Astrocyte (in vitro differentiated cells and primary cell): ENCODE results near the gene TOMM40L. TPM values are rescaled to one million over a fixed set of nuclear protein-coding genes. Genes with fewer than 3 reads are reported as not detected.

ENCODE experiments used
- DNase-seq: peaks from one replicate; pipeline ENCODE4 v3.0.0-alpha.2; 2010; ENCODE audit warnings: low read depth
- FAIRE-seq: peaks from 2 replicates; lab custom pipeline; 2011; peaks lifted over from hg19 to GRCh38; lab: Jason Lieb, UNC
- H2AFZ ChIP-seq: 2 replicates; pipeline ENCODE4 v1.6.0; 2012; ENCODE audit warnings: low read depth, low read length, inconsistent platforms
- H3K27ac ChIP-seq: 2 replicates; pipeline ENCODE4 v1.5.1; 2011; ENCODE audit warnings: low read depth, low read length, inconsistent platforms
- H3K27me3 ChIP-seq: 2 replicates; pipeline ENCODE4 v1.6.0; 2011; ENCODE audit warnings: low read length, inconsistent platforms; ENCODE audit not compliant: insufficient read depth
- H3K36me3 ChIP-seq: 2 replicates; pipeline ENCODE4 v1.5.1; 2011; ENCODE audit warnings: low read length, inconsistent platforms; ENCODE audit not compliant: insufficient read depth
- H3K4me1 ChIP-seq: 2 replicates; pipeline ENCODE4 v1.5.1; 2011; ENCODE audit warnings: low read length, inconsistent platforms; ENCODE audit not compliant: insufficient read depth
- H3K4me2 ChIP-seq: 2 replicates; pipeline ENCODE4 v1.6.0; 2012; ENCODE audit warnings: low read length, inconsistent platforms
- H3K4me3 ChIP-seq: 2 replicates; pipeline ENCODE4 v1.5.1; 2011; ENCODE audit warnings: low read depth, mild to moderate bottlenecking, low read length, inconsistent platforms; ENCODE audit not compliant: insufficient read depth
- H3K79me2 ChIP-seq: 2 replicates; pipeline ENCODE4 v1.6.0; 2012; ENCODE audit warnings: mild to moderate bottlenecking, low read length, inconsistent platforms; ENCODE audit not compliant: insufficient read depth
- H3K9ac ChIP-seq: 2 replicates; pipeline ENCODE4 v1.6.0; 2012; ENCODE audit warnings: mild to moderate bottlenecking, low read length, inconsistent platforms
- H3K9me3 ChIP-seq: 2 replicates; pipeline ENCODE4 v1.5.1; 2012; ENCODE audit warnings: low read depth, mild to moderate bottlenecking, low read length, inconsistent platforms; ENCODE audit not compliant: insufficient read depth
- H4K20me1 ChIP-seq: 2 replicates; pipeline ENCODE4 v1.6.0; 2012; ENCODE audit warnings: low read length, inconsistent platforms; ENCODE audit not compliant: insufficient read depth
- H3K27ac Mint-ChIP-seq: one replicate; pipeline ENCODE4 v1.8.0; 2021; ENCODE audit warnings: mild to moderate bottlenecking, mixed read lengths; ENCODE audit not compliant: unreplicated experiment
- H3K27me3 Mint-ChIP-seq: one replicate; pipeline ENCODE4 v1.8.0; 2021; ENCODE audit warnings: low read depth, mixed read lengths; ENCODE audit not compliant: unreplicated experiment
- H3K36me3 Mint-ChIP-seq: one replicate; pipeline ENCODE4 v1.8.0; 2021; ENCODE audit warnings: low read depth, mixed read lengths; ENCODE audit not compliant: unreplicated experiment
- H3K4me1 Mint-ChIP-seq: one replicate; pipeline ENCODE4 v1.8.0; 2021; ENCODE audit warnings: low read depth, mixed read lengths; ENCODE audit not compliant: unreplicated experiment
- H3K4me3 Mint-ChIP-seq: one replicate; pipeline ENCODE4 v1.8.0; 2021; ENCODE audit warnings: mild to moderate bottlenecking, moderate library complexity, mixed read lengths; ENCODE audit not compliant: unreplicated experiment
- H3K9me3 Mint-ChIP-seq: one replicate; pipeline ENCODE4 v1.8.0; 2021; ENCODE audit warnings: mild to moderate bottlenecking, mixed read lengths; ENCODE audit not compliant: unreplicated experiment
- EZH2 ChIP-seq: IDR thresholded peaks from 2 replicates; pipeline ENCODE4 v1.6.1; 2012; ENCODE audit warnings: mild to moderate bottlenecking, low read length, inconsistent platforms; ENCODE audit not compliant: insufficient read depth
- total RNA-seq: library from RNA; stranded (reverse); gene quantifications from 2 replicates; pipeline ENCODE4 v1.2.1, GENCODE V29; 2021
- TF ChIP-seq, protein P1 (sequence below): IDR thresholded peaks from 2 replicates; pipeline ENCODE4 v1.5.1; 2011; ENCODE audit warnings: low read depth, mild to moderate bottlenecking, inconsistent platforms, low read length, moderate library complexity; ENCODE audit not compliant: insufficient read depth

The TOMM40L gene
- total RNA-seq, 1 donor from 2014 or later, result 12.0 TPM

- Histone ChIP-seq H3K27ac (no peak overlapping the region), H3K9ac (peak overlapping the region; percentile 93), H3K36me3 (peaks cover 12% of the 10 kb centered on the region), H3K27me3 (no peaks in the 10 kb centered on the region), H3K79me2 (peaks cover 8% of the 10 kb centered on the region), H3K4me3 (peak overlapping the region; percentile 91), H2AFZ (peak overlapping the region; percentile 19), H3K9me3 (no peaks in the 10 kb centered on the region), H4K20me1 (no peaks in the 10 kb centered on the region), H3K4me1 (peaks cover 11% of the 10 kb centered on the region), H3K4me2 (peak overlapping the region; percentile 95)
- Mint-ChIP-seq H3K9me3 (no peaks in the 10 kb centered on the region), H3K4me3 (peak overlapping the region; percentile 100), H3K4me1 (peaks cover 15% of the 10 kb centered on the region), H3K27me3 (peaks cover 7% of the 10 kb centered on the region), H3K36me3 (peaks cover 14% of the 10 kb centered on the region), H3K27ac (peak overlapping the region; percentile 30)
- FAIRE-seq, result no peak
- TF ChIP-seq, protein P1, sequence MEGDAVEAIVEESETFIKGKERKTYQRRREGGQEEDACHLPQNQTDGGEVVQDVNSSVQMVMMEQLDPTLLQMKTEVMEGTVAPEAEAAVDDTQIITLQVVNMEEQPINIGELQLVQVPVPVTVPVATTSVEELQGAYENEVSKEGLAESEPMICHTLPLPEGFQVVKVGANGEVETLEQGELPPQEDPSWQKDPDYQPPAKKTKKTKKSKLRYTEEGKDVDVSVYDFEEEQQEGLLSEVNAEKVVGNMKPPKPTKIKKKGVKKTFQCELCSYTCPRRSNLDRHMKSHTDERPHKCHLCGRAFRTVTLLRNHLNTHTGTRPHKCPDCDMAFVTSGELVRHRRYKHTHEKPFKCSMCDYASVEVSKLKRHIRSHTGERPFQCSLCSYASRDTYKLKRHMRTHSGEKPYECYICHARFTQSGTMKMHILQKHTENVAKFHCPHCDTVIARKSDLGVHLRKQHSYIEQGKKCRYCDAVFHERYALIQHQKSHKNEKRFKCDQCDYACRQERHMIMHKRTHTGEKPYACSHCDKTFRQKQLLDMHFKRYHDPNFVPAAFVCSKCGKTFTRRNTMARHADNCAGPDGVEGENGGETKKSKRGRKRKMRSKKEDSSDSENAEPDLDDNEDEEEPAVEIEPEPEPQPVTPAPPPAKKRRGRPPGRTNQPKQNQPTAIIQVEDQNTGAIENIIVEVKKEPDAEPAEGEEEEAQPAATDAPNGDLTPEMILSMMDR, result peak; percentile 85
- no peak for TF ChIP-seq EZH2
- peak; percentile 36 for DNase-seq
These were observed 1.5 kb downstream of the TOMM40L start for GRCh38 chr1:161227196-161227871.

DNA sequence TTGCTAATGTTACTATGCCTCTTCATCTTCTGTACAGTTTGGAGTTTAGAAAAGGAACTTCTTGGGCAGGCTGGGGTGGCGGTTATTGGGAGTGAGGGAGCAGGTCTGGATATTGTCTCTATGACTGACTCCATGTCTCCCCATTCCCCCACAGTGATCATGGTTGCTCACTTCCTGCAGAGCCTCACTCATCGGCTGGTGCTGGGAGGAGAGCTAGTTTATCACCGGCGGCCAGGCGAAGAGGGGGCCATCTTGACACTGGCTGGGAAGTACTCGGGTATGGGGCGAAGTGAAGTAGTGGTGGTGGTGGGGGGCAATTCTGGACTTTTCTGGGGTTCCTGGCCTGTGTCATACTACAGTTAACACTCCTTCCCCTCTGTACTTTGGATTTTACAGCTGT, 2.2 kb downstream of the TOMM40L start:
- H3K9me3 ChIP-seq, result no peaks in the 10 kb centered on the region
- no peak overlapping the region for H3K27ac ChIP-seq
- TF ChIP-seq, protein P1, result no peak
- no peak for TF ChIP-seq EZH2
- no peak overlapping the region for H2AFZ ChIP-seq
- peaks cover 11% of the 10 kb centered on the region for H3K4me1 ChIP-seq
- Mint-ChIP-seq H3K4me3 (no peak overlapping the region), H3K27me3 (peaks cover 4% of the 10 kb centered on the region), H3K9me3 (no peaks in the 10 kb centered on the region), H3K4me1 (peaks cover 15% of the 10 kb centered on the region), H3K36me3 (peaks cover 14% of the 10 kb centered on the region), H3K27ac (no peak overlapping the region)
- peak overlapping the region; percentile 95 for H3K4me2 ChIP-seq
- DNase-seq, result no peak
- H3K79me2 ChIP-seq, result peaks cover 8% of the 10 kb centered on the region
- no peak for FAIRE-seq
- H3K27me3 ChIP-seq, result no peaks in the 10 kb centered on the region
- H3K9ac ChIP-seq, result peak overlapping the region; percentile 13
- peaks cover 12% of the 10 kb centered on the region for H3K36me3 ChIP-seq
- H4K20me1 ChIP-seq, result no peaks in the 10 kb centered on the region
- no peak overlapping the region for H3K4me3 ChIP-seq

DNA sequence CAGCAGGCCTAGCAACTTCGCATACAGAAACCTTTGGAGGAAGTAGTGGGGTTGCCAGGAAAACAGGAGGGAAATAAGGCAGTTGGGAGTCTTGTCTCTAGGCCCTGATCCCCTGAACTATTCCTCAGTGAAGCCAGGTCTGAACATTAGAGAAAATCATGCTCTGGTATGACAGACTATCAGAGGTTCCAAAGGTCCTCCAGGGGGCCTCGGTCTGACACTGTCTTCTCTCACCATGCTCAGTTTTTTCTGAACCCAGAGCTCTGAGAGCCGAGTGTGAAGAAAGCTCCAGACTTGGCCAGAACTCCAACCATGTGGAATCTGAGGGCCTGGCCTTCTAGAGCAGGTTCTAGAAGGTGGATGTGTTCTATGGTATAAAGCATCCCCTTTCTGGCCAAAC, 4.0 kb downstream of the TOMM40L start:
- no peak for TF ChIP-seq EZH2
- TF ChIP-seq, protein P1, result no peak
- no peak for FAIRE-seq
- no peaks in the 10 kb centered on the region for H3K27me3 ChIP-seq
- H3K4me1 ChIP-seq, result peaks cover 11% of the 10 kb centered on the region
- no peak for DNase-seq
- peaks cover 8% of the 10 kb centered on the region for H3K79me2 ChIP-seq
- H3K4me2 ChIP-seq, result no peak overlapping the region
- H3K4me3 Mint-ChIP-seq, result no peak overlapping the region
- no peaks in the 10 kb centered on the region for H3K9me3 Mint-ChIP-seq
- H3K27me3 Mint-ChIP-seq, result no peaks in the 10 kb centered on the region
- H3K4me3 ChIP-seq, result no peak overlapping the region
- H4K20me1 ChIP-seq, result no peaks in the 10 kb centered on the region
- H3K27ac ChIP-seq, result no peak overlapping the region
- no peak overlapping the region for H3K27ac Mint-ChIP-seq
- H3K36me3 ChIP-seq, result peaks cover 12% of the 10 kb centered on the region
- no peaks in the 10 kb centered on the region for H3K9me3 ChIP-seq
- peaks cover 14% of the 10 kb centered on the region for H3K36me3 Mint-ChIP-seq
- H3K4me1 Mint-ChIP-seq, result peaks cover 17% of the 10 kb centered on the region
- H2AFZ ChIP-seq, result no peak overlapping the region
- no peak overlapping the region for H3K9ac ChIP-seq
